Stimulated activated CD8-positive, alpha-beta memory T cell treated with anti-CD3 and anti-CD28 coated beads, Interleukin-15, amount 100 ng/mL, for 24 hours (primary cell): ENCODE data around the gene OPHN1.

Experiments used
- DNase-seq: peaks from one replicate; pipeline ENCODE4 v3.0.0-alpha.2; 2020; ENCODE audit warnings: low read depth

Gene OPHN1, protein sequence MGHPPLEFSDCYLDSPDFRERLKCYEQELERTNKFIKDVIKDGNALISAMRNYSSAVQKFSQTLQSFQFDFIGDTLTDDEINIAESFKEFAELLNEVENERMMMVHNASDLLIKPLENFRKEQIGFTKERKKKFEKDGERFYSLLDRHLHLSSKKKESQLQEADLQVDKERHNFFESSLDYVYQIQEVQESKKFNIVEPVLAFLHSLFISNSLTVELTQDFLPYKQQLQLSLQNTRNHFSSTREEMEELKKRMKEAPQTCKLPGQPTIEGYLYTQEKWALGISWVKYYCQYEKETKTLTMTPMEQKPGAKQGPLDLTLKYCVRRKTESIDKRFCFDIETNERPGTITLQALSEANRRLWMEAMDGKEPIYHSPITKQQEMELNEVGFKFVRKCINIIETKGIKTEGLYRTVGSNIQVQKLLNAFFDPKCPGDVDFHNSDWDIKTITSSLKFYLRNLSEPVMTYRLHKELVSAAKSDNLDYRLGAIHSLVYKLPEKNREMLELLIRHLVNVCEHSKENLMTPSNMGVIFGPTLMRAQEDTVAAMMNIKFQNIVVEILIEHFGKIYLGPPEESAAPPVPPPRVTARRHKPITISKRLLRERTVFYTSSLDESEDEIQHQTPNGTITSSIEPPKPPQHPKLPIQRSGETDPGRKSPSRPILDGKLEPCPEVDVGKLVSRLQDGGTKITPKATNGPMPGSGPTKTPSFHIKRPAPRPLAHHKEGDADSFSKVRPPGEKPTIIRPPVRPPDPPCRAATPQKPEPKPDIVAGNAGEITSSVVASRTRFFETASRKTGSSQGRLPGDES

DNA sequence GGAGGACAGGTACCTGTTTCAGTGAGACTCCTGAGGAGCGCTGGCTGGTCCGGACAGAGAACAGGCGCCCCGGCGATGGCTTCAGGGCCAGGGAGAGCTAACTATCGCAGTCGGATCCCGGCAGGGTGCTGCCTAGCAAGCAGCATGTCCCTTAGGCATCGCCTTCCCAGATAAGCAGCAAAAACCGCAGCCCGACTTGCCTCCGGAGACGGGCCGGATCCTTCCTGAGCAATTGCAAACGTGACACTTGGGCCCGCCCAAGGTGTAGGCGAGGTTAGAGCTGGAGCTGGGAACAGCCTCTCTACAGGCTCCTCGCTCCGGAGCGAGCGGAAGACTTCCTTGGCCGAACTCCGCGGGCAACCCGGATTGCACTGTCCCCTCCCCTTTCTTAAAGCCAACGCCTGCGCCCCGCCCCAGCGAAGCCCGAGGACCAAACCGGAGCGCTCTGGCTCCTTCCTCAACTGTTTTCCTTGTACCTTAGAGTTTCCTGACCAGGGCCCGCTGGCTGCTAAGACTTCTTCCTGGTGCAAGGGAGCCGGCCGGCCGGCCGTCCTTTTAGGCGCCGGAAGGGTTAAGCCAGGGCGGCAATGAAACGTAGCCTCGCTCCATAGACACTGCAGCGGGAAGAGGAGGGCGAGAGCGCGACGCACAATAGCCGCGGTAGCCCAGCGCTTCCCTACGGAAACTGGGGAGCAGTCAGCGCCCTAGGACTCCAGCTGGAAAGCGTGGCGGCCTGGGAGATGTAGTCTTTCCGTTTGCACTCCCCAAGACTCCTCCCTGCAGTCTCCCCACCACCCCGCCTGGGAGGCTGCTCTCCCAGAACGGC, at the start of gene OPHN1:
TSS of gene OPHN1 (minus strand) at position 341 of the 826 bp plus-strand sequence. CDS start 475 bp downstream, outside the sequence.
- DNase-seq = no peak

DNA sequence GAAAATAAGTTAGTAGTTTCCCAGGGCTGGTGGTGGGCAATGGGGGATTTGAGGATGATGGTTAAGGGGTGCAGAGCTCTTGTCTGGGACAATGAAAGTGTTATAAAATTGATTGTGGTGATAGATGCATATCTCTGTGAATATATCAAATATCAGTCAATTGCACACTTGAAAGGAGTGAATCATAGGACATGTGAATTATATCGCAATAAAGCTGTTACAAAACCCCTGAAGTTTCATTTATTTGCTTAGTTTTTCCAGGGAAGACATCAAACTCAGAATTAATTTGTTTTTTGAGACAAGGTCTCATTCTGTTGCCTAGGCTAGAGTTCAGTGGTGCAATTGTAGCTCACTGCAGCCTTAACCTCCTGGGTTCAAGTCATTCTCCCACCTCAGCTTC, 47.7 kb upstream of the OPHN1 start:
- DNase-seq = no peak

DNA sequence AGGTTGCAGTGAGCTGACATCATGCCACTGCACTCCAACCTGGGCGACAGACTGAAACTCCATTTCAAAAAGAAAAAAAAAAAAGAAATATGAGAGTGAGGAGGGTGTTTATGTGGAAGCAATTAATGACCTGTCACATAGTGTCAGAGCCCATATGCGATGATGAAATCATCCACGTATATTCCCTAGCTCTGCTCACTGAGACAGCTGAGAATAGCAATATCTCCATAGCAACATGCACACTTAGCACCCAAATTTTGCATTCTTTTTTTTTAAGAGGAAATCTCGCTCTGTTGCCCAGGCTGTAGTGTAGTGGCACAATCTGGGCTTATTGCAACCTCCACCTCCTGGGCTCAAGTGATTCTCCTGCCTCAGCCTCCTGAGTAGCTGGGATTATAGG, 31.5 kb upstream of the OPHN1 start:
- DNase-seq = no peak

DNA sequence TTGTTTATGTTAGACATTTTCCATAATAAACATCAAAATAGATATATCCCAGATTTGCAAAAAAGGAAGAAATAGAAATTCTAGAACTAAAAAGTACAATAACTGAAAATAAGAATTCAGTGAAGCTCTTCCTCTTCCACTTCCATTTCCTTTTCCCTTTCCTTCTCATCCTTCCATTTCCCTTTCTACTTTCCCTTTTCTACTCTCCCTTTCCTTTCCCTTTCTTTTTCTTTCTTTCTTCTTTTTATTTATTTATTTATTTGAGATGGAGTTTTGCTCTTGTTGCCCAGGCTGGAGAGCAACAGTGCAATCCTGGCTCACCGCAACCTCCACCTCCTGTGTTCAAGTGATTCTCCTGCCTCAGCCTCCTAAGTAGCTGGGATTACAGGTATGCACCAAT, 30.6 kb upstream of the OPHN1 start:
- DNase-seq = no peak

DNA sequence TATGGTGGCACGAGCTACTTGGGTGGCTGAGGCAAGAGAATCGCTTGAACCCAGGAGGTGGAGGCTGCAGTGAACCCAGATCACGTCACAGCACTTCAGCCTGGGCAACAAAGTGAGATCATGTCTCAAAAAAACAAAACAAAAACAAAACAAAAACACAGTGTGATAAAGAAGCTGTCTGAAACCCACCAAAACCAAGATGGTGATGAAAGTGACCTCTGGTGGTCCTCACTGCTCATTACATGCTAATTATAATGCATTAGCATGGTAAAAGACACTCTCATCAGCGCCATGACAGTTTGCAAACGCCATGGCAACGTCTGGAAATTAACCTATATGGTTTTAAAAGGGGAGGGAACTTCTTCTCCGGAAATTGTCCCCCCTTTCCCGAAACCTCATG, 29.4 kb upstream of the OPHN1 start:
- DNase-seq = no peak

DNA sequence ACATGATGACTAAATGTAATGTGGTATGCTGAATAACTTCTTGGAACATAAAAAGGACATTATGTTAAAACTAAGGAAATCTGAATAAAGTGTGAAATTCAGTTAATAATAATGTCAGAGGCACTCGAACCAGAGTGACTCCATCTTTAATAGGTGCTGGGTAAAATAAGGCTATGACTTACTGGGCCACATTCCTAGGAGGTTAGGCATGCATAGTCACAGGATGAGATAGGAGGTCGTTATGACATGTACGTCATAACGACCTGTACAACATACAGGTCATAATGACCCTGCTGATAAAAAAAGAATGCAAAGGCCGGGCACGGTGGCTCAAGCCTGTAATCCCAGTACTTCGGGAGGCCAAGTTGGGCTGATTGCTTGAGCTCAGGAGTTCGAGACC, 28.9 kb upstream of the OPHN1 start:
- no peak for DNase-seq

DNA sequence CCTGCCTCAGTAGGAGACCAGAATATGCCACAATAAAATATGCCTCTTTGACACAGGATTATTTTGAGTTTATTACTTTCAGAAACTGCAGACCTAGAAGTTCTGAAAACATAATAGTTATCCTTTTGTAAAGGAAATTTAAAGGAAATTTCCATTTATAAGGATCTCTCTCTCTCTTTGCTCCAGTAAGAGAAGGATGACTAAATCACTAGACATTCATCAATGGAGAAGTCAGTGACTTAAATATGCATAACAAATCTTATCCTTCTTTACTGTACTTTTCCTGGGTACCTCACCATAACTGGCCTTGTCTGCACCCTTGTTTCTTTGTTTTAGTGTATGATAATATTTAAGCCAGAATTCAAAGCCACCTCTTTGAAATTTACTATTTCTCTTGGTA, 28.3 kb upstream of the OPHN1 start:
- DNase-seq = no peak

DNA sequence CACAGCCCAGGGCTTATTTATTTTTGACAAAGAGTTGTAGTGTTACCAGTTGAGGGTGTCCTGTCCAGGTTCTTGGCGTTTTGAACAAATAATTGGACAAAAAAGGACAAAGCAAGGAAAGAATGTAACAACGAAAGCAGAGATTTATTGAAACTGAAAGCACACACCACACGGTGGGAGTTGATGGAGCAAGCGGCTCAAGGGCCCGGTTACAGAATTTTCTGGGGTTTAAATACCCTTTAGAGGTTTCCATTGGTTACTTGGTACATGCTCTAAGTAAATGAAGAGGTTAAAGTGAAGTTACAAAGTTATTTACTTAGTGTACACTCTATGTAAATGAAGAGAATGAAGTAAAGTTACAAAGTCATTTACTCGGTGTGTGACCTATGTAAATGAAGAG, 27.8 kb upstream of the OPHN1 start:
- DNase-seq = no peak

DNA sequence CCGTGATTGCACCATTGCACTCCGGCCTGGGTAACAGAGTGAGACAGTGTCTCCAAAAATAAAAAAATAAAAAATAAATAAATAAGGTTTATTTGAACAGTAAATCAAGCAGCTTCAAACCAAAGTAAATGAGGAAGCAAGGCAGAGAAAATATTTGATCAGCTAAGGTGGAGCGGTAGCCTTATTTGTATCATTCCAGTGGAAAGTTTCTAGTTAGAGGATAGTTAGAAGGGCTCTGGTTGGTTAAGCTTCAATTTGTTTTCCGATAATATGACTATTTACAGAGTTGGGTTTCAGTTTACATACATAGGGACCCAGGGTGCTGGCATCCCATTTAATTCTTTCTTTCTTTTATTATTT, 21.8 kb upstream of the OPHN1 start:
- no peak for DNase-seq

DNA sequence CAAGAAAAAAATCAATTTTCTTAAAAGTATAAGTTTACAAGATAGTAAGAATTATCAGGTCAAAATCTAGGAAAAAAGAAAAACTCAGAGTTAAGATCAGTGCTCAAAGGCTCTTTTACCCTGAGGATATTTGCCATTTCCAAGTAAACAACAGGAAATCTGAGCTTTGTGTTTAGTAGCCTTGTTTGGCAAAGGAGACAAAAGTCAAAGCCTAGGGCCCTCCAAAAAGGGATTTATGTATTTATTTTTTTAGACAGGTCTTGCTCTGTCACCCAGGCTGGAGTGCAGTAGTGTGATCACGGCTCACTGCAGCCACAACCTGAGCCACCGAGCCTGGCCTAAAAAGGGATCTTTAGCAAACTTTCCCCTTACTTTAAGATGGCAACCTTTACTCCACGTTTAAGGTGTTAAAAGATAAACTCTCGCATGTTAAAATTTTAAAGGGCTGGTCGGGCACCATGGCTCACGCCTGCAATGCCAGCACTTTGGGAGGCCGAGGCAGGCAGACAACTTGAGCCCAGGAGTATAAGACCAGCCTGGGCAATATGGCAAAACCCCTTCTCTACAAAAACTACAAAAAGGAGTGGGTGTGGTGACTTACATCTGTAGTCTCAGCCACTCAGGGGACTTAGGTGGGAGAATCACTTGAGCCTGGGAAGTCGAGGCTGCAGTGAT, 21.3 kb upstream of the OPHN1 start:
- no peak for DNase-seq

DNA sequence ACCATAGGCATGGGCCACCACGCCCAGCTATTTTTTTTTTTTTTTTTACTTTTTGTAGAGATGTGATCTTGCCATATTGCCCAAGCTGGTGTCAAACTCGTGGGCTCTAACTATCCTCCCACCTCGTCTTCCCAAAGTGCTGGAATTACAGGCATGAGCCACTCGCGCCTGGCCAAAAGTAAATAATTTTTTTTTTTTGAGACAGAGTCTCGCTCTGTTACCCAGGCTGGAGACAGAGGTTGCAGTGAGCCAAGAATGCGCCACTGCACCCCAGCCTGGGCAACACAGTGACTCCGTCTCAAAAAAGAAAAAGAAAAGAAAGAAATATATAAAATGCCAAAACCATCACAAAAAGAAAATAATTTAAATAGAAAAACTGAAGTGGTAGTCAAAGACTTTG, 18.4 kb upstream of the OPHN1 start:
- DNase-seq = no peak

DNA sequence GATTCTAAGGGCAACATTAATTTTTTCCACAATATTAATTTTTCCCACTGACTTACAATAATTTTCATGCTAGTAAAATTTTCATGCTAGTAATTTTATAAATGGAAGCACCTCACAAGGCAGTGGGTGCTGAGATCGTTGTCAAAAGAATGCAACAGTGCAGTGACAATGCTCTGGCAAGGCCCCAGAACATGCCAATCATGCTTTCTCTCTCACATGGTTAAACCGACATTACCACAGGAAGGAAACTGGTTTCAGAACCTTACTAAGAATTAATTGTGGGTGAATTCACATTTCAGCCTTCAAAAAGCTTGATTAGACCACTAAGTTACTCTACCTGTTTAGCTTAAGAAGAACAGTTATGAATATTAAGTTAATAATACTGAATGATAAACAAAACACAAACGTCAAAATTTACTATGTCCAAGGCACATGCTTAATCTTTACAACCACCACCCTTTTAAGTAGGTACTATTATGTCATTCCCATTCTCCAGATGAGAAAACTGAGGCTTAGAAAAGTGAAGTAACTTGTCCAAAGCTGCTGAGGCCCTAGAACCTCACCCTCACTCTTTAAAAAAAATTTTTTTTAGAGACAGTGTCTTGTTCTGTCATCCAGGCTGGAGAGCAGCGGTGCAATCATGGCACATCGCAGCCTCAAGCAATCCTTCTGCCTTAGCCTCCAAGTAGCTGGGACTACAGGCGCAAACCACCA, 10.0 kb upstream of the OPHN1 start:
- no peak for DNase-seq

DNA sequence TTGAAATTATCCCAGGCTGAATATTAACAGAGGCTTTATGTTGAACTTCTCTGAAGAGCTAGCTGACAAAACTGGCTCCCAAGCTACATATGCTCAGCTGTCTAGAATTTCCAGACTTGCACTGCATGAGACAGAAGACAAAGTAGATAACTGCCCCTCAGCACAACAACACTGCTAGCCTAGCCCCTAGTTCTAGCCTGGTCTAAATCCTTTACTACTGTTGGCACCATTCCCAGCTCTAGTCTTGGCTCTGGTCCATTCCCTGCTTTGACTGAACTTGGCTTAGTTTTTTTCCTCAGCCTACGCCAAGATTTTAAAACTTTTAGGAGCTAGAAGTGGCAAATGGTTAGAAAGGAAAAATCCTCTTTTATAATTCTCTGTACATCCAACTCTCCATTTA, 7.6 kb upstream of the OPHN1 start:
- no peak for DNase-seq

DNA sequence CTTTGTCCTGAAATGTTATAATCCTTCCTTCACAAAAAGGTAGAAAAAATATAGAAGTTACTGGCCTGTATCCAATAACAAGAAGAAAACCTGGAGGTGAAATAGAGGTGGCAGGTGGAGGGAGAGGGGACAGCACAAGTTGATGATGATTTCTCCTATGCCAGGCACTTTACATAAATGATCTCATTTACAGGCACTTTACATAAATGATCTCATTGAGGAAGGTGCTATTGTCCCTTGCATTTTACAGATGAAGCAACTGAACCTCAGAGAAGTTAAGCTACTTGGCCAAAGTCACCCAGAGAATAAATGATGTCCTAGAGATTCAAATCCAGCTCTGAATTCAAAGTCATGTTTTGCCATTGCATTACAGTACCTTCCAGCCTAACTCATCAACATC, 7.1 kb upstream of the OPHN1 start:
- no peak for DNase-seq

DNA sequence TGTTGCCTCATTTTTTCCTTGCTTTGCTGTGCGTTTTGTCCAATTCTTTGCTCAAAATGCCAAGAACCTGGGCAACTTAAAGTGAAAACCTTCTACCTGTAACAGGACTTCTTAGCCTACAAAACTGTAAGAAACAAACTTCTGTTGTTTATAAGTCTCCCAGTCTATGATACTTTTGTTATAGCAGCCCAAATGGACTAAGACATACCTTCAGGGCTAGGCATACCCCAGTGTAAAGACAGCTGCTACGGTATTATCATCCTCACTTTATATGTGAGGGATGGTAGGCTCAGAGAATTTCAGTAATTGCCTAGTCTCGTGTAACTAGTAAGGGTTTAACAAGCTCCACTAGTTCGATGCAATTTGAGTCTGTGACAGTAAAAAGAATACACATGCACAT, 6.0 kb upstream of the OPHN1 start:
- no peak for DNase-seq

DNA sequence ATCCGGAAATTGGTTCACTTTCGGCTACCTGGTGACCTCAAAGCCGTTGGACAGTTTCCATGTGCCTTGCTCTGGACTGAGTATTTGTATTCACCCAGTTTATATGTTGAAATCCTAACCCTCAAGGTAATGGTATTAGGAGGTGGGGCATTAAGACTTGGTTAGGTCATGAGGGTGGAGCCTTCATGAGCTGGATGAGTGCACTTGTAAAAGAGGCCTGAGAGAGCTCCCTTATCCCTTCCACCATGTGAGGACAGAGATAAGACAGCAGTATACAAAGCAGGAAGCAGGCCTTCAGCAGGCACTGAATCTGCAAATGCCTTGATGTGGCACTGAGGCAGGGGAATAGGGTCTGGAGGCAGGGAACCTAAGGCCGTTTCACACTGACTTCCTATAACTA, 5.3 kb upstream of the OPHN1 start:
- DNase-seq = no peak

DNA sequence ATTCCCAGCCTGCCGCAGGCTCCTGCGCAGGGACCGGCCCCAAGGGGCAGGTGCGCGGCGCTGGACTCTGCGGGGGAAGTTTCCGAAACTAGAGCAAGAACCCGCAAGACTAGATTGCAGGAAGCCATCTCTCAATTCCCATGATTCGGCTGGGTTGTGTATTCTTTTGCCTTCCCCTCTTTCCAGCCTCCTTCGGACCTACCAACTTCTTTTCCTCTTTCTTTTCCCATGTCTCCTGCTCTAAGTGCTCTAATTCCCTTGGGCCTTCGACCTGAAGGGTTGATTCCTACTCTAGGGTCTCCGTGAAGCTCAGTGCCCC, 645 bp upstream of the OPHN1 start:
- no peak for DNase-seq

DNA sequence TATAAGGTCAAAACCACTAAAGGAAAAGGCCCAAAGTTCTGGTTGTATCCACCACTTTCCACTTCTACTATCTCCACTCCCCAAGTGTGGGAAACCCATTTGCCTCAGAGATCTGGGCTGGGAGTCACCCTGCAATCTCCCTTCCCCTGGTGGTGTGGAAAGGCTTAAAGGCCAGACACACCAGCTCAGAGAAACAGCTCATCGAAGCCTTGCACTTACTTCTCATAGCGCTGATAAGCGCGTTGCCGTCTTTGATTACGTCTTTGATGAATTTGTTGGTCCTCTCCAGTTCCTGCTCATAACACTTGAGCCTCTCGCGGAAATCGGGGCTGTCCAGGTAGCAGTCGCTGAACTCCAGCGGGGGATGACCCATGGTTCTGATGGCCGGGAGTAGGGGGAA, 647 bp downstream of the OPHN1 start:
- no peak for DNase-seq

DNA sequence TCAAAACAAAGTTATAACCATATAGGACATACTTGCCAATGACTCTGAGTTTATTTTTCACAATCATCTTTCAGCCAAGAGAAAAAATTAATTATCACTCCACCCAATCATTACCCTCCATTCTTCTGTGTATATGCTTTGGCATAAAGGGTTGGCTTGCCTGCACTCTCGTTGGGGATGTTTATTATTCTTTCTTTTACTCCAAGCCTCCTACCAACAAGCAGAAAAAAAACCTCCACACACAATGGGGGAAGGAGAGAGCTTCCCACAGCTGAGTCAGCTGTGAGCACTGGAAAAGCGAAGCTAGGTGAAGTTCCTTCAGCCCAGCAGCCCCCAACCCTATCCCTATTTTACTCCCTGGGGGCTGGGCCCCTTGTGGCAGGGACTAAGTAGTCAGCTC, 1.5 kb downstream of the OPHN1 start:
- DNase-seq = no peak

DNA sequence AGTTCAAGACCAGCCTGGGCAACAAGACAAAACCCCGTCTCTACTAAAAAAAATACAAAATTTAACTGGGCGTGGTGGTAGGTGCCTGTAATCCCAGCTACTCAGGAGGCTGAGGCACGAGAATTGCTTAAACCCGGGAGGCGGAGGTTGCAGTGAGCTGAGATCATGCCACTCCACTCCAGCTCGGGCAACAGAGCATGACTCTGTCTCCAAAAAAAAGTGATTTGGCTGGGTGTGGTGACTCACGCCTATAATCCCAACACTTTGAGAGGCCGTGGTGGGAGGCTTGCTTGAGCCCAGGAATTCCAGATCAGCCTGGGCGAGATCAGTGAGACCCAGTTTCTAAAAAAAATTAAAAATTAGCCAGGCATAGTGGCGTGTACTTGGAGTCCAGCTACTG, 4.1 kb downstream of the OPHN1 start:
- DNase-seq = no peak

DNA sequence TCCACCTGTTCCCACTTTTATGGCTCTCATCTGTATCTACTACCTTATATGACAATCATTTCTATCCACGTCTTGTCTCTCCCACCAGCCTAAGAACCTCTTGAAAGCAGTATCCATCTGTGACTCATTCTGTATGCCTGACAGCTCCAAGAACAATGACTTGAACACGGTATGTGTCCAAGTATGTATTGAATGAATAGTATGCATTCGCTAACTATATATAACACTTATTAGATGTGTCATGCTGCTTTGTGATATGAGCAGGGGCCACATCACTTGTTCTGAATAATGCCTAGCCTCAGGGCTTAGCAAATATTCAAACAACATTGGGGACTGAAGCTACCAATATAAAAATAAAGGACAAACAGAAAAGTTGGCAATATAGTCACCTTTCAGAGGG, 4.9 kb downstream of the OPHN1 start:
- no peak for DNase-seq

DNA sequence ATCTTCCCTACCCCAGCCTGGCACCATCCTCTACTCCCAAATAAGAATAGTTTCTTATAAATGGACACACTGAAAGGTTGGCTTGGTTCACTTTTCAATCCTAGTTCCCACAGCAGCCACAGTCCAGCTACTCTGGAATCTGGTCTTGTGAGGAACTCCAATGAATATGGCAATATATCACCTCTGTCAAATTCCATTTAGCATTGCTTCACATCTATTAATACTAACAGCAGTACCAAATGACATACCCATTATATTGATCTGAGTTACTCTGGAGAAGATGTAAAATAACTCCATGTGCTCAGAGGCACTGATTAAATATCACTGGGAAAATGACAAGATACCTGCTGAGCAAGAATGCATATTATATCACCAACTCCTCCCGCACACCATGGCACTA, 8.6 kb downstream of the OPHN1 start:
- no peak for DNase-seq
